NCI-H1092 (cell line): Measurements from ENCODE around the gene LEAP2.

Source experiments
- DNase-seq: peaks from one replicate; lab custom pipeline; 2025; lab: John Stamatoyannopoulos, UW

The LEAP2 gene

GRCh38 chr5:132873119-132873929 lies at the start of gene LEAP2:
LEAP2 (plus strand) TSS chr5:132873668; CDS start chr5:132873695, 27 bp downstream.
- no peak for DNase-seq

- no peak for DNase-seq
These were observed 49.0 kb upstream of the LEAP2 start for GRCh38 chr5:132824426-132824825.

GRCh38 chr5:132825033-132825833 lies 48.2 kb upstream of the LEAP2 start:
- no peak for DNase-seq

- no peak for DNase-seq
These were observed 47.6 kb upstream of the LEAP2 start for GRCh38 chr5:132825834-132826391.

GRCh38 chr5:132826424-132827082 lies 46.9 kb upstream of the LEAP2 start:
- no peak for DNase-seq

- DNase-seq, result no peak
These were observed 45.4 kb upstream of the LEAP2 start for GRCh38 chr5:132827943-132828673.

GRCh38 chr5:132828846-132829494 lies 44.5 kb upstream of the LEAP2 start:
- DNase-seq, result no peak

DNA sequence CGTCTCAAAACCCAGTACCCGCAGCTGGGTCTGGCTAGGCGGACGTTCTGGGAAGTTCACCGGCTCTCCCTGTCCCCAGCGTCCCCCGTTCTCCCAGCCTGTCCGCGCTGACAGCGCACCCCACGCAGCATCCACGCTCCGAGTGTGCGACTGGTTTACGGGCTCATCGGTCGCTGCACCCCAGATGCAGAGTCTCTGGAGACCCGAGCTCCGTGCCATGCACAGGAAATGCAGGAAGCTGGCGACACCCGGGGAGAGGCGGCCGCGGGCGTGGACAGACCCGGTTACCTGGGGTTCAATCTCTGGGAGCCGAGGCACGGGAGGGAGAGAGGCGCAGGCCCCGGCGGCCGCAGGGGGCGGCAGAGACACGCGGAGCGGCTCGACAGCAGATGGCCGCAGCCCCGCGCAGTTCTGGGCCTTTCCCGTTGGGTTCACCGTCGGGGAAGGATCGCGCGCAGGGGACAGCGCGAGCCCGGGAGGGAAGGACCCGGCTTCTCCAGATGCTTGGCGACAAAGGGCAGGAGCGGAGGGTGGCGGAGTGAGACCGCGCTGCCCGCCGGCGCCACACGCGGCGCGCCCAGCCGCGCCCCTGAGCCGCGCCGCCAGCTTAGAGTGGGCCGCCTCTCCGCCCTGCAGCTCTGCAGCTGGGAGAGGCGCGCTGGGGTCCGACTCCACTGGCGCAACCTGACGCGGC lies 43.6 kb upstream of the LEAP2 start:
- peak; percentile 39 for DNase-seq

GRCh38 chr5:132830436-132831094 lies 42.9 kb upstream of the LEAP2 start, which contains the start of gene SHROOM1:
SHROOM1 (minus strand) TSS chr5:132830647; CDS start chr5:132826140, 4,507 bp downstream.
- no peak for DNase-seq

GRCh38 chr5:132831095-132831860 lies 42.2 kb upstream of the LEAP2 start:
- no peak for DNase-seq

GRCh38 chr5:132832612-132833011 lies 40.9 kb upstream of the LEAP2 start:
- no peak for DNase-seq

DNA sequence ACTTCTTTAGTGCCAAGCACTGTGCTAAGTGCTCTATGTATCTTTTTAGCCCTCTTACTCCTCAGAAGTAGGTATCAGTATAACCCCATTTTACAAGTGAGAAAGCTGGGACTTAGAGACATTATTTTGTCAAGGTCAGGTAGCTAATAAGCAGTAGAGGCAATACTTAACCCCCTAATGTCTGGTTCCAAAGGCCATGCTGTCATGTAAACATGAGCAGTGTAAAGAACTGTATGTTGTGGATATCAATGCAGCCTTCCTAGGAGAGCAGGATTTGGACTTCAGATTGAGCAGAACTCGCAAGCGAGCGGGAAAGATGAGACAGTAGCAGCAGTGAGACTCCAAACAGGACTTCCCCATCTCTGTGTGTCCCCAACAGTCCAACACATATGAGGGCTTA lies 39.4 kb upstream of the LEAP2 start:
- DNase-seq, result no peak

DNA sequence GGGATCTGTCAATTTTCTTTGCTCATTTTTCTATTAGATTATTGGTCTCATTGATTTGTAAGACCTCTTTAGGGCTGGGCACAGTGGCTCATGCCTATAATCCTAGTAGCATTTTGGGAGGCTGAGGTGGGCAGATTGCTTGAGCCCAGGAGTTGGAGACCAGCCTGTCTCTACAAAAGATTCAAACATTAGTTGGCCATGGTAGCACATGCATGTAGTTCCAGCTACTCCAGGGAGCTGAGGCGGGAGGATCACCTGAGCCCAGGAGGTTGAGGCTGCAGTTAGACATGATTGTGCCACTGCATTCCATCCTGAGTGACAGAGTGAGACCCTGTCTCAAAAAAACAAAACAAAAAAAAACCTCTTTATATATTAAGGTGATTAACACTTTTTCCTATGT lies 36.6 kb upstream of the LEAP2 start:
- DNase-seq, result no peak

GRCh38 chr5:132837868-132838267 lies 35.6 kb upstream of the LEAP2 start:
- no peak for DNase-seq

DNA sequence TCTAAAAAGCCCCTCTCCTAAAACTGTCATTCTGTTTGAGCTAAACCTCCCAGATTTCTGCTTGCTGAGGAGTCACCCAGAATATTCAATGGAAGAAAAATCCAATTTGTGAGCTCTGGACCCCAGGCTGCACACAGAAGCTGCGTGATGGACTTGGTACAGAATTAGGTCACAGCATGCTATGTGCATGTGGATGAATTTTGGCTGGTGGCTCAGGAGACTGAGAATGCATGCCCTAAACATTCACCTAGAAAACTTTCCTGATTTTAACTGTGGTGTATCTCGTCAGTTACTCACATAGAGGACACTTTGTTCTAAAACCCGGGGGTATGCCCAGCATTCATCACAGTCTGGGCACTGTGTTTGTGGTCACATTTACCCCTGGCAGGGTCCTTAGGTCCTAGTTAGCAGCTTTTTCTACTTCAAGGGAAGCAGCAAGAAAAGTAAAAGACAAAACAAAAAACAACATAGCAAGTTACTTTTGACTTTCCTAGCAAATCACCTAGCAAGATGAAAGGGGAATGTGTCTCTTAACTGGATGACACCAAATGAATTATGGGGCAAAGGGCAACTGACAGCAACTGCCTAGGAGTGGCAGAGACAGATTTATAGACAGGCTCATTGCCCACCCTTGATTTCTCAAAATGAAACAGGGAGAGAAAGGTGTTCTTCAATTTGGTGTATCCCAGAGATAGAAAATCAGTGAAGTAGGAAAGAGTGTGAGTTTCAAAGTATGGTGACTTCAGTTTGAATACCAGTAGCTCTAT lies 34.8 kb upstream of the LEAP2 start:
- DNase-seq, result no peak

GRCh38 chr5:132839426-132840301 lies 33.8 kb upstream of the LEAP2 start:
- no peak for DNase-seq

- no peak for DNase-seq
These were observed 33.2 kb upstream of the LEAP2 start for GRCh38 chr5:132840313-132840712.
